Skin of body (tissue), 2 donors: ENCODE data around the gene NCAPD3. TPM values are rescaled to one million over a fixed set of nuclear protein-coding genes. Genes with fewer than 3 reads are reported as not detected.
A peak's percentile ranks its signal among the peaks of the same experiment; 100 is the strongest.

ENCODE experiments used
- DNase-seq: peaks from one replicate; lab custom pipeline; 2025; lab: John Stamatoyannopoulos, UW
- total RNA-seq: library from RNA; depleted of rRNA; stranded (reverse); fragments of >200 nt; gene quantifications from one replicate; pipeline ENCODE4 v1.2.3, GENCODE V29; 2014

The NCAPD3 gene
- total RNA-seq, 1 donor from 2014 or later = 22.2 TPM

DNA sequence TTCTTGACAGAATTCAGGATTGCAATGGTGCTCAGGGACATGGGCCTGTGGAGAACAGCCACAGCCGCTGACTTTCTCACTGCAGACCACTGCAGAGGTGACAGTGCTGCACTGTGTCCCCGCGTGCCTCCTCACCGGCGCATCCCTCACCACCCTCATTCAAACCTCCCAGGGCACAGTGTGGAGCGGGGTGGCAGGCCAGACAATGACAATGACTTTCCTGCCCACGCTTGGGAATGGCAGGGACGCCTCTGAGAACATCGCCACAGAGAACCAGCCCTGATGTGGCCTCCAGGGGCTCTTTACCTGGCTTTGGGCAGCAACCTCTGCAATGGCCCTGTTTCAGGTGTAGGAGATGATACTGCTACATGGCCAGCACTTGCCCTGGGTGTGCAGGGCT is 65.7 kb downstream of the NCAPD3 start:
- DNase-seq = no peak

DNA sequence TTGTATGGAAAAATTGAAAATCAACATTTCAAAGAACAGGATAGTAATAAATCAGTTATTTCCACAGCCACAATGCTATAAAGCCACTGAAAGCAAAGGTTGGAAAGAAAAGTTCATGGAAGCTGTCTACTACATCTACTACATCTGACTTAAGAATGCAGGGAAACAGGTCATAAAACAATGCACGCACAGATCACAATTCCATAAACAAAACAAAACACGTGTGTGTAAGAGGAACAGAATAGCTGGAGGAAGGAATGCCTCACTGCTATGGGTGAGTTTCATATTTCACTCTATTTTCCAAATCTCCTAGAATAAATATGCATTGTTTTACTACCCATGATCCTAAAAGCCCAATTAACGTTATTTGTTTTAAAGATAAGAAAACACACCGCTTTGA is 66.3 kb downstream of the NCAPD3 start:
- DNase-seq = no peak

- DNase-seq = no peak
Observed at GRCh38 chr11:134155946-134156865, 67.6 kb downstream of the NCAPD3 start.

GRCh38 chr11:134155456-134155855 is 68.3 kb downstream of the NCAPD3 start:
- no peak for DNase-seq

DNA sequence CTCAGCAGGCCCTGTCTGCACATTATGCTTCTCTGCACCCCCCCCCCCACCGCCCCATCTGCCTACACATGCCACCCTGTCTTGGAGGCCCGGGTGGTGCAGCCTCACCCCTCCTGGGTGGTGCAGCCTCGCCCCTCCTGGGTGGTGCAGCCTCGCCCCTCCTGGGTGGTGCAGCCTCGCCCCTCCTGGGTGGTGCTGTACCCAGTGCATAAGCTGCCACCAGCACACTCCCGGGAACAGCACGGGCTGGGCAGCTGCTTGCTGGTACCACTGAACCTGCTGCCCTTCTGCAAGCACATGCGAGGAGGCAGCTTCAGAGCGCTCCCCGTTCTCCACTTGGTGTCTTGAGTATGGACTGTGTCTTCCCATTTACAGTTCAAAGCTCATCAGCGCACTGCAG is 69.3 kb downstream of the NCAPD3 start:
- DNase-seq = no peak

GRCh38 chr11:134153147-134153905 is 70.4 kb downstream of the NCAPD3 start:
- DNase-seq = no peak

DNA sequence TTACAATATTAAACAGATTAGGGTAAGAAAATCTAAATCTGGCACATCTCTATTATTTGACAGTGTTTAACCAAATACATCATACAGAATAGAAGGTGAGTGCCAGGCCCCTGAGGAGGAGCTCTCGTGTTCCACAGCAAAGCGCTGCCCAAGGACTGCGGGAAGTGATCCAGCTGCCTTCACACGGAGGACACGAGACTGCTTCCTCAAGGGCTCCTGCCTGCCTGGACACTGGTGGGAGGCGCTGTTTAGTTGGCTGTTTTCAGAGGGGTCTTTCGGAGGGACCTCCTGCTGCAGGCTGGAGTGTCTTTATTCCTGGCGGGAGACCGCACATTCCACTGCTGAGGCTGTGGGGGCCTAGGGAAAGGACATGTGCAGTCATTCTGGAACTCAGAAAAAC is 71.1 kb downstream of the NCAPD3 start:
- no peak for DNase-seq

GRCh38 chr11:134151083-134151747 is 72.6 kb downstream of the NCAPD3 start:
- DNase-seq = no peak

- no peak for DNase-seq
Observed at GRCh38 chr11:134150195-134150903, 73.4 kb downstream of the NCAPD3 start.

GRCh38 chr11:134149371-134149770 is 74.4 kb downstream of the NCAPD3 start:
- no peak for DNase-seq

DNA sequence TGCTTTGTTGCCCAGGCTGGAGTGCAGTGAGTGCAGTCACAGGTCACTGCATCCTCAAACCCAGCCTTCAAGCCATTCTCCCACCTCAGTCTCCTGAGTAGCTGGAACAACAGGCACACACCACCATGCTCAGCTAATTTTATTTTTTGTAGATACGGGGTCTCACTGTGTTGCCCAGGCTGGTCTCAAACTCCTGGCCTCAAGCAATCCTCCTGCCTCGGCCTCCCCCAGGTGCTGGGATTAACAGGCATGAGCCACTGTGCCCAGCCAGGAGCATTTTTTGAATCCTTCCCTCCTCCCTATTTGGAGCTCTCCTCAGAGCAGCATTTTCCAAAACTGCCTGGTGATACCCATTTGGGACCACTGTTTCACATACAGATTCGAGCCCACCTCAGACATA is 77.2 kb downstream of the NCAPD3 start:
- DNase-seq = no peak

DNA sequence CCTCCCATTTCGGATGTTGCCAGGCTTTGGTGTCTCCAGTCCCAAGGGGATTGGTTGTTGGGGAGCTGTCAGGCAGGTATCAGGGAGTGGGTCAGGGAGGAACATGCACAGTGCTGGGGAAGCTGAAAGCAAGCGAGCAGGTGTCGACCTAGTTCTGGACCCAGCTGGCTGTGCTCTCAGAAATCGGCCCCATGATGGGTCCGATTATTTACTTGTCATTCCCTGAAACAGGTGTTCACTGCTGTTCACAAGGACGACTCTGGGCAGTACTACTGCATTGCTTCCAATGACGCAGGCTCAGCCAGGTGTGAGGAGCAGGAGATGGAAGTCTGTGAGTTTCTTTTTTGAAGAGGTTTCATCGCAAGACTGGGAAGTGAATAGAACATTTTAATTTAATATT is 78.1 kb downstream of the NCAPD3 start:
- no peak for DNase-seq

GRCh38 chr11:134144744-134145143 is 79.0 kb downstream of the NCAPD3 start:
- no peak for DNase-seq

- DNase-seq = no peak
Observed at GRCh38 chr11:134143801-134144200, 80.0 kb downstream of the NCAPD3 start.

DNA sequence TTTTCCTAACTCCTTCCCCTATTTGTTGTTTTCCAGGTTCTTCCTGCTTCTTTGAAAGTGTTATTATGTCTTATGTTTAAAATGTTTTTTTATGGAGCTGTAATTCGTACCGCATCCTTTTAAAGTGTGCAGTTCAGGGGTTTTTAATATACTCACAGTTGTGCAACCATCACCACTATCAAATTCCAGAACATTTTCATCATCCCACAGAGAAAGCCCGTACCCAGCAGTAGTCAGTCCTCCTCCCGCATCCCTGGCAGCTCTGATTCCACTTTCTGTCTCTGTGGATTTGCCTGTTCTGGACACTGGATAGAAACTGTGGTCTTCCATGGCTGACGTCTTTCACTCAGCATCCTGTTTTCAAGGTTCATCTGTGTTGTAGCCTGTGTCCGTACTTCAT is 81.2 kb downstream of the NCAPD3 start:
- DNase-seq = no peak

DNA sequence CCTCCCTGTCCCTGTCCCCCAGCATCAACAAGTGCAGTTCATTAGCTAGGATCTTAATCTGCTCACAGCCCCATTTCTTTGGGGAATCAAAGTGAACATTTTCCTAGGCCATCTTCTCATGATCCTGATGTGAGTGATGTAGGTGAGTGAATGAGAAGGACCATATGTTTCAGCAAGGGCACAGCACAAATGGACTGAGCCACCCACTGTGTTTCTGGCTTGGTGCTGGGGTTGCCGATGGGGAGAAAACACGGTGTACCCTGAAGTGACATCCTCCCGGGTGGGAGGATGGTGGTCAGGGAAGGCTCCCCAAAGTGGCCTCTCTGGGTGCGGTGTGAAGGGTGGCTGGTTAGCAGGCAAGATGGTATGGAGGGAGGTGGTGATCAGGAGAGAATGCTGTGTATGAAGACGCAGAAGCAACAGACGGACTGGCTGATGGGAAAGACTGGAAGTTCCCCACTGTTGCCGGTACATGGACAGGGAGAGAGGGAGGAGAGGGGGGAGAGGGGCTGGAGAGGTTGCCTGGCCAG is 82.7 kb downstream of the NCAPD3 start:
- DNase-seq = no peak

- DNase-seq = peak; percentile 85
Observed at GRCh38 chr11:134139873-134140331, 83.9 kb downstream of the NCAPD3 start.

- DNase-seq = no peak
Observed at GRCh38 chr11:134139303-134139872, 84.4 kb downstream of the NCAPD3 start.

DNA sequence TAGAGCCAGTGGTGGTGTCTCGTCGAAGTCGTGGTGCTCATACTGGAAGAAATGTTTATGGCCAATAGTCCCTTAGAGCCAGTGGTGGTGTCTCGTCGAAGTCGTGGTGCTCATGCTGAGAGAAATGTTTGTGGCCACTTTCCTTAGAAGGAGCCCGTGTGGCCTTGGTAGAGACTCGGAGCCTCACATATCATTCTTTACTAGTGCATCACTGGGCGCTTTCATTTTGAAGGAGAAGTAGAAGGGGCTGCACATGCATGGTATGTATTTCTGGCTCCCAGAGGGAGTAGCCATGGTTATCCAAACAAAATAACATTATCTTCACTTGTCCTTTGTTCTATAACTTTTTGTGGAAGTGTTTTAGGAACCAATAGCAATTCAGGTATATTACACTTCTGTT is 85.4 kb downstream of the NCAPD3 start:
- DNase-seq = no peak

DNA sequence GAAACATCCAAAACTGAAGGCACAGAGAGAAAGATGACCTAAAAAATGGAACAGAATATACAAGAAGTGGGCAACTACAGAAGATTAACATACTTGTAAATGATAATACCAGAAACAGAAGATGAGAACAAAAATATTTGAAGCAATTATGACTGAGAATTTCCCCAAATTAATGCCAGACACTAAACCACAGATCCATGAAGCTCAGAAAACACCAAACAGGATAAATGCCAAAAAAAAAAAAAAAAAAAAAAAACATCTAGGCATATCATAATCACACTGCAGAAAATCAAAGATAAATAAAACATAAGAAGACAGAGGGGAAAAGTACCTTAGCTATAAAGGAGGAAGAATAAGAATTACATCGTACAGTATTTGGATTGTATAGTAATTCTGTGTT is 89.6 kb downstream of the NCAPD3 start:
- no peak for DNase-seq

- no peak for DNase-seq
Observed at GRCh38 chr11:134132808-134133207, 91.0 kb downstream of the NCAPD3 start.
